HUES6 (cell line): ENCODE data around the gene P4HB.
"Not testable (repeated sequence)": the region's sequence is repeated elsewhere in the genome, so short reads cannot be mapped to it uniquely, and the experiment has no call there.

Experiments used
- H3K27ac ChIP-seq: 2 replicates; pipeline ENCODE4 v1.7.0; 2013; ENCODE audit warnings: low read depth, mild to moderate bottlenecking, low read length, inconsistent platforms
- H3K27me3 ChIP-seq: 2 replicates; pipeline ENCODE4 v1.6.1; 2013; ENCODE audit warnings: low read length; ENCODE audit not compliant: control insufficient read depth, insufficient read depth
- H3K36me3 ChIP-seq: 2 replicates; pipeline ENCODE4 v1.6.1; 2013; ENCODE audit warnings: low read length; ENCODE audit not compliant: control insufficient read depth, insufficient read depth
- H3K4me1 ChIP-seq: 2 replicates; pipeline ENCODE4 v1.6.1; 2013; ENCODE audit warnings: low read length; ENCODE audit not compliant: control insufficient read depth, insufficient read depth
- H3K4me3 ChIP-seq: 2 replicates; pipeline ENCODE4 v1.5.1; 2013; ENCODE audit warnings: low read depth, low read length
- H3K9ac ChIP-seq: one replicate; pipeline ENCODE4 v1.6.1; 2013; ENCODE audit warnings: mild to moderate bottlenecking, low read length
- H3K9me3 ChIP-seq: 2 replicates; pipeline ENCODE4 v1.6.1; 2013; ENCODE audit warnings: low read depth, low read length; ENCODE audit not compliant: control insufficient read depth, insufficient read depth

The P4HB gene

GRCh38 chr17:81842725-81843504, 17.4 kb downstream of the P4HB start:
- Histone ChIP-seq H3K9ac (no peak overlapping the region), H3K4me1 (peaks cover 14% of the 10 kb centered on the region; the same call in 1 of the 2 replicates), H3K4me3 (no peak overlapping the region), H3K27me3 (no peaks in the 10 kb centered on the region), H3K36me3 (peaks cover 54% of the 10 kb centered on the region), H3K9me3 (no peaks in the 10 kb centered on the region), H3K27ac (no peak overlapping the region)

- no peak overlapping the region for H3K27ac ChIP-seq
- peaks cover 51% of the 10 kb centered on the region for H3K36me3 ChIP-seq
- no peak overlapping the region for H3K9ac ChIP-seq
Observed at GRCh38 chr17:81842378-81842724, 18.0 kb downstream of the P4HB start.

GRCh38 chr17:81841866-81842265, 18.5 kb downstream of the P4HB start:
- Histone ChIP-seq H3K9ac (no peak overlapping the region), H3K36me3 (peaks cover 46% of the 10 kb centered on the region), H3K4me3 (no peak overlapping the region), H3K4me1 (peaks cover 14% of the 10 kb centered on the region; the same call in 1 of the 2 replicates), H3K27ac (no peak overlapping the region), H3K27me3 (no peaks in the 10 kb centered on the region), H3K9me3 (no peaks in the 10 kb centered on the region)

More at GRCh38 chr17:81842378-81842724, 18.0 kb downstream of the P4HB start:
- no peak overlapping the region for H3K4me3 ChIP-seq
- no peaks in the 10 kb centered on the region for H3K27me3 ChIP-seq
- H3K4me1 ChIP-seq = peaks cover 14% of the 10 kb centered on the region; the same call in 1 of the 2 replicates
- H3K9me3 ChIP-seq = no peaks in the 10 kb centered on the region

- Histone ChIP-seq H3K9me3 (no peaks in the 10 kb centered on the region), H3K9ac (peak overlapping the region; percentile 5), H3K4me1 (peaks cover 14% of the 10 kb centered on the region; the same call in 1 of the 2 replicates), H3K27me3 (no peaks in the 10 kb centered on the region), H3K27ac (no peak overlapping the region), H3K4me3 (no peak overlapping the region), H3K36me3 (peaks cover 39% of the 10 kb centered on the region)
Observed at GRCh38 chr17:81840826-81841778, 19.2 kb downstream of the P4HB start.

GRCh38 chr17:81840059-81840458, 20.3 kb downstream of the P4HB start:
- peaks cover 28% of the 10 kb centered on the region for H3K36me3 ChIP-seq
- H3K4me1 ChIP-seq = peaks cover 14% of the 10 kb centered on the region; the same call in 1 of the 2 replicates
- H3K9ac ChIP-seq, H3K27me3 ChIP-seq, H3K9me3 ChIP-seq, H3K4me3 ChIP-seq, H3K27ac ChIP-seq: not testable (repeated sequence)

- H3K27ac ChIP-seq = no peak overlapping the region
- no peak overlapping the region for H3K9ac ChIP-seq
- no peak overlapping the region for H3K4me3 ChIP-seq
- peaks cover 14% of the 10 kb centered on the region; the same call in 1 of the 2 replicates for H3K4me1 ChIP-seq
- H3K27me3 ChIP-seq = no peaks in the 10 kb centered on the region
- no peaks in the 10 kb centered on the region for H3K9me3 ChIP-seq
- H3K36me3 ChIP-seq = peaks cover 21% of the 10 kb centered on the region
Observed at GRCh38 chr17:81839301-81839700, 21.0 kb downstream of the P4HB start.

GRCh38 chr17:81838753-81839255, 21.5 kb downstream of the P4HB start:
- Histone ChIP-seq H3K4me3 (no peak overlapping the region), H3K4me1 (peaks cover 16% of the 10 kb centered on the region; the same call in 1 of the 2 replicates), H3K9ac (no peak overlapping the region), H3K36me3 (peaks cover 16% of the 10 kb centered on the region), H3K27ac (no peak overlapping the region), H3K9me3 (no peaks in the 10 kb centered on the region), H3K27me3 (no peaks in the 10 kb centered on the region)

- H3K9ac ChIP-seq = no peak overlapping the region
Observed at GRCh38 chr17:81837641-81838040, 22.7 kb downstream of the P4HB start.

GRCh38 chr17:81834831-81835267, 25.5 kb downstream of the P4HB start, which contains the start of gene PPP1R27:
PPP1R27 (minus strand) TSS chr17:81835050; CDS start chr17:81834953, 97 bp downstream.
- H3K4me3 ChIP-seq = peak within 1 kb of the TSS; percentile 97
- peaks cover 17% of the 10 kb centered on the region for H3K4me1 ChIP-seq
- no peaks in the 10 kb centered on the region for H3K36me3 ChIP-seq
- H3K9me3 ChIP-seq = no peaks in the 10 kb centered on the region
- H3K27ac ChIP-seq = peak within 1 kb of the TSS; percentile 99; the same call in 1 of the 2 replicates
- H3K27me3 ChIP-seq = no peaks in the 10 kb centered on the region
- H3K9ac ChIP-seq = peak within 1 kb of the TSS; percentile 97

More at GRCh38 chr17:81837641-81838040, 22.7 kb downstream of the P4HB start:
- Histone ChIP-seq H3K27ac (no peak overlapping the region), H3K36me3 (peaks cover 4% of the 10 kb centered on the region), H3K4me3 (no peak overlapping the region), H3K4me1 (peaks cover 18% of the 10 kb centered on the region; the same call in 1 of the 2 replicates), H3K9me3 (no peaks in the 10 kb centered on the region), H3K27me3 (no peaks in the 10 kb centered on the region)

GRCh38 chr17:81833921-81834830, 26.2 kb downstream of the P4HB start:
- Histone ChIP-seq H3K4me3 (peak overlapping the region; percentile 97), H3K27ac (peak overlapping the region; percentile 99), H3K36me3 (no peaks in the 10 kb centered on the region), H3K9me3 (no peaks in the 10 kb centered on the region), H3K9ac (peak overlapping the region; percentile 97), H3K4me1 (peaks cover 16% of the 10 kb centered on the region), H3K27me3 (no peaks in the 10 kb centered on the region)
